Epithelial cell of esophagus (primary cell): ENCODE measurements around the gene VEPH1.

ENCODE experiments used
- DNase-seq: peaks from one replicate; pipeline ENCODE4 v3.0.0; 2010; ENCODE audit warnings: low read depth
- H3K4me3 ChIP-seq: 2 replicates; pipeline ENCODE4 v1.5.1; 2011; ENCODE audit warnings: mild to moderate bottlenecking, low read length, control low read depth
- CTCF ChIP-seq: IDR thresholded peaks from 2 replicates; pipeline ENCODE4 v1.5.1; 2011; ENCODE audit warnings: low read depth, mild to moderate bottlenecking, low read length, control low read depth, inconsistent platforms; ENCODE audit not compliant: insufficient read depth; ENCODE audit errors: missing control alignments

VEPH1 gene

GRCh38 chr3:157384491-157384890, 118.7 kb downstream of the VEPH1 start:
- no peak overlapping the region for H3K4me3 ChIP-seq
- TF ChIP-seq CTCF = no peak
- DNase-seq = no peak

- no peak overlapping the region for H3K4me3 ChIP-seq
- no peak for TF ChIP-seq CTCF
- no peak for DNase-seq
These were observed 119.2 kb downstream of the VEPH1 start for GRCh38 chr3:157384031-157384430.

- no peak overlapping the region for H3K4me3 ChIP-seq
- TF ChIP-seq CTCF = no peak
- no peak for DNase-seq
These were observed 121.6 kb downstream of the VEPH1 start for GRCh38 chr3:157381606-157382005.

GRCh38 chr3:157379525-157380140, 123.6 kb downstream of the VEPH1 start:
- no peak overlapping the region for H3K4me3 ChIP-seq
- no peak for DNase-seq
- TF ChIP-seq CTCF = no peak

- DNase-seq = no peak
These were observed 126.5 kb downstream of the VEPH1 start for GRCh38 chr3:157376603-157377300.

GRCh38 chr3:157375342-157375986, 127.8 kb downstream of the VEPH1 start:
- no peak overlapping the region for H3K4me3 ChIP-seq
- TF ChIP-seq CTCF = no peak
- no peak for DNase-seq

More at GRCh38 chr3:157376603-157377300, 126.5 kb downstream of the VEPH1 start:
- TF ChIP-seq CTCF = no peak
- H3K4me3 ChIP-seq = no peak overlapping the region
